Measurements from ENCODE around the gene ODAD3. TPM values are rescaled to one million over a fixed set of nuclear protein-coding genes. Genes with fewer than 3 reads are reported as not detected.

The ODAD3 gene
- total RNA-seq, 1 donor from 2014 or later: not detected

GRCh38 chr19:11404588-11405222 lies 30.2 kb downstream of the ODAD3 start:
- Histone ChIP-seq H3K27me3 (ENCODE audit: control insufficient read depth, insufficient read depth, low read length) (no peaks in the 10 kb centered on the region), H3K4me3 (ENCODE audit: low read depth, low read length) (no peak overlapping the region), H3K36me3 (ENCODE audit: control insufficient read depth, insufficient read depth, low read length) (no peaks in the 10 kb centered on the region)
- TF ChIP-seq CTCF (IDR thresholded peaks at IDR 0.05; ENCODE audit: insufficient read depth, low read length, severe bottlenecking): no peak
- DNase-seq (ENCODE audit: low read depth): no peak
- no peak for FAIRE-seq

GRCh38 chr19:11401808-11402543 lies 32.9 kb downstream of the ODAD3 start:
- Histone ChIP-seq H3K4me3 (ENCODE audit: low read depth, low read length) (no peak overlapping the region), H3K36me3 (ENCODE audit: control insufficient read depth, insufficient read depth, low read length) (no peaks in the 10 kb centered on the region), H3K27me3 (ENCODE audit: control insufficient read depth, insufficient read depth, low read length) (no peaks in the 10 kb centered on the region)
- no peak for TF ChIP-seq CTCF (IDR thresholded peaks at IDR 0.05; ENCODE audit: insufficient read depth, low read length, severe bottlenecking)
- DNase-seq (ENCODE audit: low read depth): no peak
- FAIRE-seq: no peak

GRCh38 chr19:11400798-11401197 lies 34.1 kb downstream of the ODAD3 start:
- Histone ChIP-seq H3K36me3 (ENCODE audit: control insufficient read depth, insufficient read depth, low read length) (no peaks in the 10 kb centered on the region), H3K4me3 (ENCODE audit: low read depth, low read length) (no peak overlapping the region), H3K27me3 (ENCODE audit: control insufficient read depth, insufficient read depth, low read length) (no peaks in the 10 kb centered on the region)
- FAIRE-seq: no peak
- DNase-seq (ENCODE audit: low read depth): no peak
- no peak for TF ChIP-seq CTCF (IDR thresholded peaks at IDR 0.05; ENCODE audit: insufficient read depth, low read length, severe bottlenecking)

- TF ChIP-seq CTCF (IDR thresholded peaks at IDR 0.05; ENCODE audit: insufficient read depth, low read length, severe bottlenecking): no peak
- H3K36me3 ChIP-seq (ENCODE audit: control insufficient read depth, insufficient read depth, low read length): no peaks in the 10 kb centered on the region
- no peak overlapping the region for H3K4me3 ChIP-seq (ENCODE audit: low read depth, low read length)
- no peak for FAIRE-seq
- H3K27me3 ChIP-seq (ENCODE audit: control insufficient read depth, insufficient read depth, low read length): no peaks in the 10 kb centered on the region
- DNase-seq (ENCODE audit: low read depth): no peak
Observed at GRCh38 chr19:11399667-11400066, 35.3 kb downstream of the ODAD3 start.

GRCh38 chr19:11397089-11397610 lies 37.8 kb downstream of the ODAD3 start:
- H3K27me3 ChIP-seq (ENCODE audit: control insufficient read depth, insufficient read depth, low read length): no peaks in the 10 kb centered on the region
- TF ChIP-seq CTCF (IDR thresholded peaks at IDR 0.05; ENCODE audit: insufficient read depth, low read length, severe bottlenecking): no peak
- DNase-seq (ENCODE audit: low read depth) (no peak), FAIRE-seq (no peak)
- H3K36me3 ChIP-seq (ENCODE audit: control insufficient read depth, insufficient read depth, low read length): no peaks in the 10 kb centered on the region
- no peak overlapping the region for H3K4me3 ChIP-seq (ENCODE audit: low read depth, low read length)
